HEK293 (cell line): ENCODE data around the gene CACNA1D.

Source experiments
- AEBP2 ChIP-seq: fragments of 450-650 bp; formaldehyde crosslinking; IDR thresholded peaks from 2 replicates; pipeline ENCODE4 v1.5.1; 2016; ENCODE audit warnings: missing biosample characterization, missing genetic modification characterization, borderline replicate concordance
- CTCF ChIP-seq: fragments of 450-650 bp; formaldehyde crosslinking; IDR thresholded peaks from 2 replicates; pipeline ENCODE4 v1.5.1; 2016; ENCODE audit warnings: missing biosample characterization, missing genetic modification characterization
- KLF16 ChIP-seq: fragments of 450-650 bp; formaldehyde crosslinking; IDR thresholded peaks from 2 replicates; pipeline ENCODE4 v1.5.1; 2017; ENCODE audit warnings: missing biosample characterization, missing genetic modification characterization
- REST ChIP-seq: fragments of 450-650 bp; formaldehyde crosslinking; IDR thresholded peaks from 2 replicates; pipeline ENCODE4 v1.5.1; 2016; ENCODE audit warnings: missing biosample characterization, missing genetic modification characterization
- ZBTB10 ChIP-seq: fragments of 450-650 bp; formaldehyde crosslinking; IDR thresholded peaks from 2 replicates; pipeline ENCODE4 v1.5.1; 2016; ENCODE audit warnings: missing biosample characterization, missing genetic modification characterization
- ZFP37 ChIP-seq: fragments of 450-650 bp; formaldehyde crosslinking; IDR thresholded peaks from 2 replicates; pipeline ENCODE4 v1.5.1; 2016; ENCODE audit warnings: missing biosample characterization, missing genetic modification characterization
- TF ChIP-seq, protein P1 (sequence below): fragments of 450-650 bp; formaldehyde crosslinking; IDR thresholded peaks from 2 replicates; pipeline ENCODE4 v1.5.1; 2016; ENCODE audit warnings: missing biosample characterization, missing genetic modification characterization
- TF ChIP-seq, protein P2 (sequence below): fragments of 450-650 bp; formaldehyde crosslinking; IDR thresholded peaks from 2 replicates; pipeline ENCODE4 v1.5.1; 2016; ENCODE audit warnings: missing biosample characterization, missing genetic modification characterization
- TF ChIP-seq, protein P3 (sequence below): fragments of 450-650 bp; formaldehyde crosslinking; IDR thresholded peaks from 2 replicates; pipeline ENCODE4 v1.5.1; 2016; ENCODE audit warnings: missing biosample characterization, missing genetic modification characterization

- TF ChIP-seq CTCF (no peak), ZBTB10 (no peak), ZFP37 (tag by site-specific recombination) (no peak), REST (no peak), AEBP2 (tag by site-specific recombination) (no peak), KLF16 (tag by site-specific recombination) (no peak)
- TF ChIP-seq, protein P1, sequence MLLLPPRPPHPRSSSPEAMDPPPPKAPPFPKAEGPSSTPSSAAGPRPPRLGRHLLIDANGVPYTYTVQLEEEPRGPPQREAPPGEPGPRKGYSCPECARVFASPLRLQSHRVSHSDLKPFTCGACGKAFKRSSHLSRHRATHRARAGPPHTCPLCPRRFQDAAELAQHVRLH (tag by site-specific recombination): no peak
- TF ChIP-seq, protein P2, sequence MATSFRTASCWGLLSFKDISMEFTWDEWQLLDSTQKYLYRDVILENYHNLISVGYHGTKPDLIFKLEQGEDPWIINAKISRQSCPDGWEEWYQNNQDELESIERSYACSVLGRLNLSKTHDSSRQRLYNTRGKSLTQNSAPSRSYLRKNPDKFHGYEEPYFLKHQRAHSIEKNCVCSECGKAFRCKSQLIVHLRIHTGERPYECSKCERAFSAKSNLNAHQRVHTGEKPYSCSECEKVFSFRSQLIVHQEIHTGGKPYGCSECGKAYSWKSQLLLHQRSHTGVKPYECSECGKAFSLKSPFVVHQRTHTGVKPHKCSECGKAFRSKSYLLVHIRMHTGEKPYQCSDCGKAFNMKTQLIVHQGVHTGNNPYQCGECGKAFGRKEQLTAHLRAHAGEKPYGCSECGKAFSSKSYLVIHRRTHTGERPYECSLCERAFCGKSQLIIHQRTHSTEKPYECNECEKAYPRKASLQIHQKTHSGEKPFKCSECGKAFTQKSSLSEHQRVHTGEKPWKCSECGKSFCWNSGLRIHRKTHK (tag by site-specific recombination): no peak
- TF ChIP-seq, protein P3, sequence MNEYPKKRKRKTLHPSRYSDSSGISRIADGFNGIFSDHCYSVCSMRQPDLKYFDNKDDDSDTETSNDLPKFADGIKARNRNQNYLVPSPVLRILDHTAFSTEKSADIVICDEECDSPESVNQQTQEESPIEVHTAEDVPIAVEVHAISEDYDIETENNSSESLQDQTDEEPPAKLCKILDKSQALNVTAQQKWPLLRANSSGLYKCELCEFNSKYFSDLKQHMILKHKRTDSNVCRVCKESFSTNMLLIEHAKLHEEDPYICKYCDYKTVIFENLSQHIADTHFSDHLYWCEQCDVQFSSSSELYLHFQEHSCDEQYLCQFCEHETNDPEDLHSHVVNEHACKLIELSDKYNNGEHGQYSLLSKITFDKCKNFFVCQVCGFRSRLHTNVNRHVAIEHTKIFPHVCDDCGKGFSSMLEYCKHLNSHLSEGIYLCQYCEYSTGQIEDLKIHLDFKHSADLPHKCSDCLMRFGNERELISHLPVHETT (tag by site-specific recombination): no peak
Observed at GRCh38 chr3:53581671-53582070, 87.3 kb downstream of the CACNA1D start.
